ENCODE results near the gene NUTM1. TPM values are rescaled to one million over a fixed set of nuclear protein-coding genes. Genes with fewer than 3 reads are reported as not detected.
A peak's percentile ranks its signal among the peaks of the same experiment; 100 is the strongest.

NUTM1 gene
- total and polyA plus RNA-seq, 8 donors: 0.15 TPM; not detected in 7

DNA sequence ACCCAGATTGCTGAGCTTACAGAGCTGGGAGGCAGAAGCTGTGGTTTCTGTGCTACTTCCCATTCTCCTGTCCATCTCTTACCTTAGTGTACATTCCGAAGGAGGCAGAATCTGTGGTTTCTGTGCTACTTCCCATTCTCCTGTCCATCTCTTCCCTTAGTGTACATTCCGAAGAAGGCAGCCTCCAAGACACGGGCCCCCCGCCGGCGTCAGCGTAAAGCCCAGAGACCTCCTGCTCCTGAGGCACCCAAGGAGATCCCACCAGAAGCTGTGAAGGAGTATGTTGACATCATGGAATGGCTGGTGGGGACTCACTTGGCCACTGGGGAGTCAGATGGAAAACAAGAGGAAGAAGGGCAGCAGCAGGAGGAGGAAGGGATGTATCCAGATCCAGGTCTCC lies 11.2 kb downstream of the NUTM1 start:
- Histone ChIP-seq H3K36me3 (peaks cover 3 to 62% (median 57%) of the 10 kb centered on the region in 4 donors), H3K27me3 (no peaks in the 10 kb centered on the region), H3K27ac (no peak overlapping the region), H3K4me1 (peaks cover 0 to 4% (median 0%) of the 10 kb centered on the region in 4 donors), H3K4me3 (no peak overlapping the region), H3K9me3 (no peaks in the 10 kb centered on the region)
- TF ChIP-seq POLR2A (IDR thresholded peaks at IDR 0.05) (no peak), POLR2AphosphoS5 (IDR thresholded peaks at IDR 0.05) (no peak), EP300 (IDR thresholded peaks at IDR 0.05) (no peak)
- TF ChIP-seq, protein P1, sequence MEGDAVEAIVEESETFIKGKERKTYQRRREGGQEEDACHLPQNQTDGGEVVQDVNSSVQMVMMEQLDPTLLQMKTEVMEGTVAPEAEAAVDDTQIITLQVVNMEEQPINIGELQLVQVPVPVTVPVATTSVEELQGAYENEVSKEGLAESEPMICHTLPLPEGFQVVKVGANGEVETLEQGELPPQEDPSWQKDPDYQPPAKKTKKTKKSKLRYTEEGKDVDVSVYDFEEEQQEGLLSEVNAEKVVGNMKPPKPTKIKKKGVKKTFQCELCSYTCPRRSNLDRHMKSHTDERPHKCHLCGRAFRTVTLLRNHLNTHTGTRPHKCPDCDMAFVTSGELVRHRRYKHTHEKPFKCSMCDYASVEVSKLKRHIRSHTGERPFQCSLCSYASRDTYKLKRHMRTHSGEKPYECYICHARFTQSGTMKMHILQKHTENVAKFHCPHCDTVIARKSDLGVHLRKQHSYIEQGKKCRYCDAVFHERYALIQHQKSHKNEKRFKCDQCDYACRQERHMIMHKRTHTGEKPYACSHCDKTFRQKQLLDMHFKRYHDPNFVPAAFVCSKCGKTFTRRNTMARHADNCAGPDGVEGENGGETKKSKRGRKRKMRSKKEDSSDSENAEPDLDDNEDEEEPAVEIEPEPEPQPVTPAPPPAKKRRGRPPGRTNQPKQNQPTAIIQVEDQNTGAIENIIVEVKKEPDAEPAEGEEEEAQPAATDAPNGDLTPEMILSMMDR (IDR thresholded peaks at IDR 0.05): no peak
- WGBS, 5 donors: 93 to 99% (median 95%) methylated on average over 7 of the region's 7 CpGs
- DNase-seq: no peak
- intact Hi-C loops (cut with DNase I; ENCODE audit: low total_unique reads): no loop called here

DNA sequence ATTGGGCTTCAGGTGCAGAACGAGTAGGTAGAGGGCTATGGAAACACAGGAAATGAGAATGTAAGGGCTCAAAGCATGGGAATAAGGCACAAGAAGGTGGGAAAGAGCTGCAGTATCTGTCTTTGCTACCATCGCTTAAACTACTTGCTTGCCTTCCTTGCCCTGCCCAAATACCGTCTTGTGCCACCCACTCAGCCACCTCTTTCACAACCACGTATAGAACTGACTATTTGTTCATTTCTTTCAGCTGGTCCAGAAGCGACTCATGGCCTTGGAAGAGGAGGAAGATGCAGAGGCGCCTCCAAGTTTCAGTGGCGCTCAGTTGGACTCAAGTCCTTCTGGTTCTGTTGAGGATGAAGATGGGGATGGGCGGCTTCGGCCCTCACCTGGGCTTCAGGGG lies 12.1 kb downstream of the NUTM1 start:
- DNase-seq: no peak
- Histone ChIP-seq H3K4me3 (no peak overlapping the region), H3K4me1 (peaks cover 0 to 9% (median 2%) of the 10 kb centered on the region in 4 donors), H3K27ac (no peak overlapping the region), H3K27me3 (no peaks in the 10 kb centered on the region), H3K36me3 (peaks cover 10 to 72% (median 67%) of the 10 kb centered on the region in 4 donors), H3K9me3 (no peaks in the 10 kb centered on the region)
- intact Hi-C loops (cut with DNase I; ENCODE audit: low total_unique reads): no loop called here
- TF ChIP-seq, protein P1 (IDR thresholded peaks at IDR 0.05): no peak
- TF ChIP-seq POLR2AphosphoS5 (IDR thresholded peaks at IDR 0.05) (no peak), POLR2A (IDR thresholded peaks at IDR 0.05) (no peak), EP300 (IDR thresholded peaks at IDR 0.05) (no peak)
- WGBS, 5 donors: 87 to 90% (median 88%) methylated on average over 9 of the region's 9 CpGs

DNA sequence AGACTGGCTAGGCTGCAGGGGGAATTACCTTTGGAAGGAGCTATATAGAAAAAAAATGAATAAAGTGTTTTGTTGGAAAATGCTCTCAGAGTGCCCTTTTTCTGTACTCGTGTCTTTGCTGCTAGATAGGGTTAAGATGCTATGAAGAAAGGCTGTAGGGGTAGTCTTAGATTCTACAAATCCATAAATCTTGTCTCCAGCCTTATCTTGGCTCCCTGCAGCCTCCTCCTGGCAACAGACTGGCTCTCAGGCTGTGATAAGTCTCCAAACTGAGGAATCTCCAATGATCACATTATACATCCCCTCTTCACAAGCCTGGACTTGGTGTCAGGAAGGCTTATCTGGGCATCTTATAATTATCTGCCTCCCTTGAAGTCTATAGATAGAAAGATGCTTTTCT lies 14.5 kb downstream of the NUTM1 start:
- Histone ChIP-seq H3K4me3 (no peak overlapping the region), H3K9me3 (no peaks in the 10 kb centered on the region), H3K27ac (no peak overlapping the region), H3K27me3 (no peaks in the 10 kb centered on the region), H3K4me1 (peaks cover 0 to 21% (median 2%) of the 10 kb centered on the region in 4 donors), H3K36me3 (peaks cover 15 to 96% (median 88%) of the 10 kb centered on the region in 4 donors)
- DNase-seq: no peak
- TF ChIP-seq EP300 (IDR thresholded peaks at IDR 0.05) (no peak), POLR2AphosphoS5 (IDR thresholded peaks at IDR 0.05) (no peak), POLR2A (IDR thresholded peaks at IDR 0.05) (no peak)
- TF ChIP-seq, protein P1 (IDR thresholded peaks at IDR 0.05): no peak
- 83 to 96% (median 92%) methylated on average over 1 of the region's 1 CpG for WGBS, 5 donors
- intact Hi-C loops (cut with DNase I; ENCODE audit: low total_unique reads): no loop called here

DNA sequence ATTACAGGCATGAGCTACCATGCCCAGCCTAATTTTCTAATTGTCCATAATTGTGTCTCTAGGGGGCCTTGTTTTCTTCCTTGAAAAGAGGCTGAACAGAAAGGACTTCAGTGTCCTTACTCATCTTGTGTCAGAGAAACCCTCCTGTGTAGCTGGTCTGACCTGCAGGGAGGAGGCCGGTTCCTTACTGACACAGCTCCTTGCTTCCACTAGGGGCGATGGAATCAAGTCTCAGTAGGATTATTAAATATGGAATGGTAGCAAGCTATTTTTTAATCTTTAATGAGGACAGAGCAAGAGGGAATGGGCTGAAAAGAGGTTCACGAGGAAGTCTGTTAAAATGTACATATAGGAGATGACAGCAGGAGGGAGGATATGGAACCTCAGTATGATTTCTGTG lies 15.3 kb downstream of the NUTM1 start:
- Histone ChIP-seq H3K27ac (peak overlapping the region in 1 of 5 donors; percentile 79), H3K9me3 (no peaks in the 10 kb centered on the region), H3K36me3 (peaks cover 15 to 100% (median 94%) of the 10 kb centered on the region in 4 donors), H3K4me3 (no peak overlapping the region), H3K4me1 (peaks cover 0 to 24% (median 2%) of the 10 kb centered on the region in 4 donors), H3K27me3 (no peaks in the 10 kb centered on the region)
- intact Hi-C loops (cut with DNase I; ENCODE audit: low total_unique reads): no loop called here
- no peak for DNase-seq
- TF ChIP-seq POLR2AphosphoS5 (IDR thresholded peaks at IDR 0.05) (no peak), EP300 (IDR thresholded peaks at IDR 0.05) (no peak), POLR2A (IDR thresholded peaks at IDR 0.05) (no peak)
- TF ChIP-seq, protein P1 (IDR thresholded peaks at IDR 0.05): no peak
- WGBS, 5 donors: 71 to 86% (median 80%) methylated on average over 3 of the region's 3 CpGs
